ENCODE data around the gene MLXIP. TPM values are rescaled to one million over a fixed set of nuclear protein-coding genes. Genes with fewer than 3 reads are reported as not detected.

Gene MLXIP
- total RNA-seq, 4 donors from 2014 or later, result 33.8 to 82.2 (median 50.9) TPM

DNA sequence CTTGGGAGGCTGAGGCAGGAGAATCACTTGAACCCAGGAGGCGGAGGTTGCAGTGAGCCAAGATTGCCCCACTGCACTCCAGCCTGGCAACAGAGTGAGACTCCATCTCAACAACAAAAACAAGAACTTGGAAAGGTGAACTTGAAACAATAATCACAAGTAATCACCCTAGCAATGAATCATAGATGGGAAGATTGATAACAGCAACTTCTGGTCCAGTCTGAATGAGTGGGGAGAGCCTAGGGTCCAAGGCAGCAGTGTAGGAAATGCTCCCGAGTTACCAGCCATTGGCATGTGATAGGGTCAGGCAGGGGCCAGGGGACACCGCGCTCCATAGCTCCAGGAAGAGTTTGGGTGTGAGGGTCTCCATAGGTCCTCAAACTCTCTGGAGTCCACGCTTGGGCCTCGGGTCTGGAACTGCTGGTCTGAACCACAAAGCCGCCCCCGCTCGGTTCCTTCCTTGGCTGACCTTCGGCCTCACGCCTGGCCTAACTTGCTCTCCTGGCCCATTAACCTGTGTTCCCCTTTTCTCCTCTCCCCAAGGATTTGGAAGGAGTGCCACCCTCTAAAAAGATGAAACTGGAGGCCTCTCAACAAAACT, 19.9 kb upstream of the MLXIP start:
- Histone ChIP-seq H3K27ac (replicated peaks in 1 of 4) (no peak overlapping the region), H3K27me3 (no peaks in the 10 kb centered on the region), H3K36me3 (peaks cover 0 to 32% (median 17%) of the 10 kb centered on the region in 4 donors), H3K9me3 (no peaks in the 10 kb centered on the region), H3K4me1 (peaks cover 25 to 48% (median 40%) of the 10 kb centered on the region in 4 donors), H3K4me3 (no peak overlapping the region)
- no peak for TF ChIP-seq POLR2AphosphoS5 (IDR thresholded peaks at IDR 0.05)
- TF ChIP-seq, protein P1, sequence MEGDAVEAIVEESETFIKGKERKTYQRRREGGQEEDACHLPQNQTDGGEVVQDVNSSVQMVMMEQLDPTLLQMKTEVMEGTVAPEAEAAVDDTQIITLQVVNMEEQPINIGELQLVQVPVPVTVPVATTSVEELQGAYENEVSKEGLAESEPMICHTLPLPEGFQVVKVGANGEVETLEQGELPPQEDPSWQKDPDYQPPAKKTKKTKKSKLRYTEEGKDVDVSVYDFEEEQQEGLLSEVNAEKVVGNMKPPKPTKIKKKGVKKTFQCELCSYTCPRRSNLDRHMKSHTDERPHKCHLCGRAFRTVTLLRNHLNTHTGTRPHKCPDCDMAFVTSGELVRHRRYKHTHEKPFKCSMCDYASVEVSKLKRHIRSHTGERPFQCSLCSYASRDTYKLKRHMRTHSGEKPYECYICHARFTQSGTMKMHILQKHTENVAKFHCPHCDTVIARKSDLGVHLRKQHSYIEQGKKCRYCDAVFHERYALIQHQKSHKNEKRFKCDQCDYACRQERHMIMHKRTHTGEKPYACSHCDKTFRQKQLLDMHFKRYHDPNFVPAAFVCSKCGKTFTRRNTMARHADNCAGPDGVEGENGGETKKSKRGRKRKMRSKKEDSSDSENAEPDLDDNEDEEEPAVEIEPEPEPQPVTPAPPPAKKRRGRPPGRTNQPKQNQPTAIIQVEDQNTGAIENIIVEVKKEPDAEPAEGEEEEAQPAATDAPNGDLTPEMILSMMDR (IDR thresholded peaks at IDR 0.05), result no peak
- no peak for TF ChIP-seq EP300 (IDR thresholded peaks at IDR 0.05)
- TF ChIP-seq POLR2A (IDR thresholded peaks at IDR 0.05; ENCODE audit: low read depth), result no peak
- no peak for DNase-seq (ENCODE audit: extremely low spot score)
- WGBS, result 92% methylated on average over 9 of the region's 11 CpGs
- intact Hi-C loops (cut with DNase I), result no loop called here

DNA sequence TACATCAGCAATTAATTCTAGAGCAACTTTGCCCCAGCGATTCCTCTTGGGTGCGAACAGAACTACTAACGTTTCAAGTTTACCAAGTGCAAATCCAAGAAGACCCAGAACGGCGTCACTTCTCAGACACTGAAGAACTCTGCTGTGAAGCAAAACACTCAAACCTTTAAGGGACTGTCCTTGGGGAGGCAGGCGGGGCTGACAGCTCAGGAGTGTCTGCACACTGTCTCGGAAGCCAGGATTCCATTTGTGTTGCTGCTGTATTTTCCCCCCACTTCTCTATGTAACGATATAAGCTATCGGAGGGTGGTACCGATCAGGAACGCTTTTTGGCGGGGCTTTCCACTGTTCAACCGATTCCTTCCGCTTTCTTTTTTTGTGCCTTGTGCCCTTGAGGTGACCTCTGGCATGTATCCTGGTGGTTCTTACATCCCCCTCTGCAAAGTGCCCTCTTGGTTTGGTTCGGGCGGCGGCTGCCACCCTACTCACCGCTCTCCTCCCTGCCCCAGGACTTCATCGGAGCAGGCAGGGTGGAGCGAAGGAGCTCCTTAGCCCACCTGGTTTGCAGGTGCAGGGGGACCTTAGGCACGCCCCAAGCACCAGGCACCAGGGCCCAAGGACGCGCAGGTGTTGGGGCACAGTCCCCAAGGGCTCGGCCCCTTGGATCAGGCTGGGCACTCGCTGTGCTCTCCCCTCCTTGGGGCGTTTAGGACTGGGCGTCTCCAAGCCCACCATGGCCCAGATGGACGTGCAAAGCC, 19.2 kb upstream of the MLXIP start:
- H3K27ac ChIP-seq (replicated peaks in 1 of 4), result peak overlapping the region in 2 of 4 donors; percentile 33
- H3K36me3 ChIP-seq, result peaks cover 0 to 32% (median 17%) of the 10 kb centered on the region in 4 donors
- no peaks in the 10 kb centered on the region for H3K27me3 ChIP-seq
- H3K4me3 ChIP-seq, result no peak overlapping the region
- no peak for DNase-seq (ENCODE audit: extremely low spot score)
- TF ChIP-seq POLR2AphosphoS5 (IDR thresholded peaks at IDR 0.05) (no peak), POLR2A (IDR thresholded peaks at IDR 0.05; ENCODE audit: low read depth) (no peak), EP300 (IDR thresholded peaks at IDR 0.05) (no peak)
- TF ChIP-seq, protein P1 (IDR thresholded peaks at IDR 0.05), result no peak
- H3K9me3 ChIP-seq, result no peaks in the 10 kb centered on the region
- WGBS, result 90% methylated on average over 27 of the region's 28 CpGs
- intact Hi-C loops (cut with DNase I), result no loop called here
- peaks cover 26 to 50% (median 44%) of the 10 kb centered on the region in 4 donors for H3K4me1 ChIP-seq

DNA sequence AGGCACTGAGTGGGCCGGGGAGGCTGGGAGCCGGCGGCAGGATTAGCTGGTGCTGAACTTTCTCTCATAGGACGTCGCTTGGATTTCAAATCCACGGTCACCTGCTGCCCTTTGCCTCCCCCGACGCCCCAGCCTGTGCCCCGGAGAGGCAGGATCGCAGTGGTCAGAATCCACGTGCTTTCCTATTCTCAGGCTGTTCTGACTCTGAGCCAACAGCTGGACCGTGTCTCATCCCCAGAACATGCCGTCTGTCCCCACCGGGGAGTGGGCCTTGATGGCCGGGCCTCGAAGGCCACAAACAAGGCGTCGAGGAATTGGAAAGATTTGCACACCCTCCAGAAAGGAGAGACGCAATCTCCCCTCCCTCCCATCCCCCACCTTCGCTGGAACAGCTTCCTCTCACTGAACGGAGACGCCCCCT, 18.5 kb upstream of the MLXIP start:
- WGBS, result 37% methylated on average over 11 of the region's 22 CpGs
- Histone ChIP-seq H3K4me3 (no peak overlapping the region), H3K36me3 (peaks cover 0 to 28% (median 16%) of the 10 kb centered on the region in 4 donors), H3K4me1 (peaks cover 31 to 51% (median 45%) of the 10 kb centered on the region in 4 donors), H3K27me3 (no peaks in the 10 kb centered on the region), H3K27ac (replicated peaks in 1 of 4) (peak overlapping the region in 2 of 4 donors; percentile 33), H3K9me3 (no peaks in the 10 kb centered on the region)
- no peak for DNase-seq (ENCODE audit: extremely low spot score)
- TF ChIP-seq EP300 (IDR thresholded peaks at IDR 0.05) (no peak), POLR2AphosphoS5 (IDR thresholded peaks at IDR 0.05) (peak in 1 of 2 donors; percentile 28), POLR2A (IDR thresholded peaks at IDR 0.05; ENCODE audit: low read depth) (no peak)
- TF ChIP-seq, protein P1 (IDR thresholded peaks at IDR 0.05), result no peak
- intact Hi-C loops (cut with DNase I), result no loop called here

DNA sequence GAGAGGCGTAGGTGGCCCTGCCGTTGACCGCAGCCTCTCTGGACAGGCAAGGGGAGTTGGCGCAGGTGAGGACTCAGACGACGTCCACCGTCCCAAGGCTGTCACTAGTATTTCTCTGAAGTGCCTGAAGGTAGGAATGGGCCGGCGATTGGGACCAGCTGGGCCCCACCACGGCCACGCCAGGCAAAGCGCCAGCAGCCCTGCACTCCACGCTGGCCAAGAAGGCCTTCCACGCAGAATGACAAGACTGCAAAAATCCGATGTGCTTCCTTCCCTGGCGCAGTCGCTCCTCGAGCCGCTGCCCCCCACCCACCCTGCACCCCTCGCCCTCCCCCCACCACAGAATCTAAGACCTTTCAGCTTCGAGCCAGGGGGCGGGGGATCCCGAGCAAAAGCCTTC, 17.3 kb upstream of the MLXIP start:
- no peak for DNase-seq (ENCODE audit: extremely low spot score)
- no peak for TF ChIP-seq POLR2AphosphoS5 (IDR thresholded peaks at IDR 0.05)
- no peak for TF ChIP-seq POLR2A (IDR thresholded peaks at IDR 0.05; ENCODE audit: low read depth)
- TF ChIP-seq, protein P1 (IDR thresholded peaks at IDR 0.05), result no peak
- no peak for TF ChIP-seq EP300 (IDR thresholded peaks at IDR 0.05)
- Histone ChIP-seq H3K36me3 (peaks cover 0 to 17% (median 10%) of the 10 kb centered on the region in 4 donors), H3K27ac (replicated peaks in 1 of 4) (peak overlapping the region in 1 of 4 donors; percentile 15), H3K9me3 (no peaks in the 10 kb centered on the region), H3K4me3 (no peak overlapping the region), H3K4me1 (peaks cover 34 to 61% (median 53%) of the 10 kb centered on the region in 4 donors), H3K27me3 (no peaks in the 10 kb centered on the region)
- 100% methylated on average over 10 of the region's 23 CpGs for WGBS
- intact Hi-C loops (cut with DNase I), result no loop called here
